HepG2 (cell line): Measurements from ENCODE around the gene HES1. TPM values are rescaled to one million over a fixed set of nuclear protein-coding genes. Genes with fewer than 3 reads are reported as not detected.
A peak's percentile ranks its signal among the peaks of the same experiment; 100 is the strongest.

ENCODE experiments used
- BCL6 ChIP-seq: IDR thresholded peaks from 2 replicates; pipeline ENCODE4 v1.6.1; 2016; ENCODE audit warnings: missing genetic modification reagents, missing compliant biosample characterization
- FOSL2 ChIP-seq: sonication (generic); formaldehyde crosslinking; IDR thresholded peaks from 2 replicates; pipeline ENCODE4 v1.4.0; 2020; ENCODE audit warnings: missing genetic modification reagents
- HOMEZ ChIP-seq: IDR thresholded peaks from 2 replicates; pipeline ENCODE4 v1.6.1; 2016; ENCODE audit warnings: low read depth
- IRF1 ChIP-seq: sonication (generic); formaldehyde crosslinking; IDR thresholded peaks from 2 replicates; pipeline ENCODE4 v1.4.0; 2020; ENCODE audit warnings: low read depth, mild to moderate bottlenecking, missing genetic modification reagents
- REST ChIP-seq, 2 experiments: IDR thresholded peaks; 2 replicates each; pipeline ENCODE4 v1.6.1; 2011 to 2012; ENCODE audit warnings: low read length in 2 of 2, borderline replicate concordance in 1 of 2, low read depth in 1 of 2, mild to moderate bottlenecking in 1 of 2, moderate library complexity in 1 of 2
- TSC22D2 ChIP-seq: sonication (generic); formaldehyde crosslinking; IDR thresholded peaks from 2 replicates; pipeline ENCODE4 v1.5.1; 2020; ENCODE audit warnings: missing genetic modification reagents, mild to moderate bottlenecking, borderline replicate concordance
- ZBTB38 ChIP-seq: sonication (generic); formaldehyde crosslinking; IDR thresholded peaks from 2 replicates; pipeline ENCODE4 v1.5.1; 2020; ENCODE audit warnings: mild to moderate bottlenecking, missing genetic modification reagents
- ZNF10 ChIP-seq: sonication (generic); formaldehyde crosslinking; IDR thresholded peaks from 2 replicates; pipeline ENCODE4 v1.4.0; 2020; ENCODE audit warnings: mild to moderate bottlenecking, low read depth, missing genetic modification reagents, borderline replicate concordance
- ZNF101 ChIP-seq: sonication (generic); formaldehyde crosslinking; IDR thresholded peaks from 2 replicates; pipeline ENCODE4 v1.4.0; 2020; ENCODE audit warnings: mild to moderate bottlenecking, low read depth, missing genetic modification reagents, borderline replicate concordance
- ZNF12 ChIP-seq: sonication (generic); formaldehyde crosslinking; IDR thresholded peaks from 2 replicates; pipeline ENCODE4 v1.5.0; 2020; ENCODE audit warnings: missing genetic modification reagents
- ZNF367 ChIP-seq: sonication (generic); formaldehyde crosslinking; IDR thresholded peaks from 2 replicates; pipeline ENCODE4 v1.4.0; 2020; ENCODE audit warnings: missing genetic modification reagents, borderline replicate concordance
- ZNF724P ChIP-seq: sonication (generic); formaldehyde crosslinking; IDR thresholded peaks from 2 replicates; pipeline ENCODE4 v1.8.0; 2022; ENCODE audit warnings: missing genetic modification reagents, borderline replicate concordance
- polyA plus RNA-seq, 8 experiments: library from polyadenylated mRNA; depleted of rRNA in 3 of 8; stranded (reverse) in 7 of 8; unstranded in 1 of 8; fragments of >200 nt; fragmentation: Illumina TruSeq in 4 of 8; extraction: Trizol in 4 of 8; gene quantifications; 2 replicates each; pipeline versions ENCODE4 v1.2.1 to v1.2.3, GENCODE V29; 2011 to 2016; ENCODE audit warnings: low read depth in 4 of 8, missing spikeins in 1 of 8, mixed read lengths in 1 of 8; ENCODE audit not compliant: insufficient read depth in 1 of 8
- total RNA-seq, 5 experiments: library from RNA; depleted of rRNA; stranded (reverse); fragments of >200 nt; fragmentation: Illumina TruSeq; extraction: Trizol; gene quantifications; 2 replicates each; pipeline ENCODE4 v1.2.3, GENCODE V29; 2016; ENCODE audit warnings: low read depth in 1 of 5
- TF ChIP-seq, protein P1 (sequence below): IDR thresholded peaks from 2 replicates; pipeline ENCODE4 v1.6.1; 2016; ENCODE audit warnings: missing compliant biosample characterization, missing genetic modification reagents, borderline replicate concordance
- TF ChIP-seq, protein P2 (sequence below): sonication (generic); formaldehyde crosslinking; IDR thresholded peaks from 2 replicates; pipeline ENCODE4 v1.8.0; 2022; ENCODE audit warnings: missing genetic modification reagents, mild to moderate bottlenecking, moderate library complexity, borderline replicate concordance
- TF ChIP-seq, protein P3 (sequence below): sonication (generic); formaldehyde crosslinking; conservative IDR thresholded peaks from 2 replicates; pipeline ENCODE4 v1.5.0; 2020; ENCODE audit warnings: missing genetic modification reagents

Gene HES1
- total and polyA plus RNA-seq, 2 of the 13 experiments (the other 11 are each of a cell fraction or from before 2014, with no cell fraction given): 15.4 to 19.8 TPM

GRCh38 chr3:194141415-194142155 lies 5.6 kb downstream of the HES1 start (continued):
- TF ChIP-seq ZNF10 (CRISPR knock-in tag) (no peak), ZNF724P (CRISPR knock-in tag) (no peak; the same call in 1 of the 2 replicates), ZNF101 (CRISPR knock-in tag) (no peak), TSC22D2 (CRISPR knock-in tag) (no peak), ZNF367 (no peak), BCL6 (CRISPR knock-in tag) (no peak; the same call in 1 of the 2 replicates), REST (IDR thresholded peaks at IDR 0.05; ENCODE audit: borderline replicate concordance in 1 of 2, low read depth in 1 of 2, low read length in 2 of 2) (peak in 1 of 2 experiments; percentile 60; a peak in 1 of 4 replicates), IRF1 (CRISPR knock-in tag) (no peak), ZNF12 (CRISPR knock-in tag) (no peak), HOMEZ (CRISPR knock-in tag) (no peak), ZBTB38 (CRISPR knock-in tag) (no peak), FOSL2 (CRISPR knock-in tag) (peak; percentile 92)
- TF ChIP-seq, protein P1, sequence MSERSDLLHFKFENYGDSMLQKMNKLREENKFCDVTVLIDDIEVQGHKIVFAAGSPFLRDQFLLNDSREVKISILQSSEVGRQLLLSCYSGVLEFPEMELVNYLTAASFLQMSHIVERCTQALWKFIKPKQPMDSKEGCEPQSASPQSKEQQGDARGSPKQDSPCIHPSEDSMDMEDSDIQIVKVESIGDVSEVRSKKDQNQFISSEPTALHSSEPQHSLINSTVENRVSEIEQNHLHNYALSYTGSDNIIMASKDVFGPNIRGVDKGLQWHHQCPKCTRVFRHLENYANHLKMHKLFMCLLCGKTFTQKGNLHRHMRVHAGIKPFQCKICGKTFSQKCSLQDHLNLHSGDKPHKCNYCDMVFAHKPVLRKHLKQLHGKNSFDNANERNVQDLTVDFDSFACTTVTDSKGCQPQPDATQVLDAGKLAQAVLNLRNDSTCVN: no peak
- TF ChIP-seq, protein P2, sequence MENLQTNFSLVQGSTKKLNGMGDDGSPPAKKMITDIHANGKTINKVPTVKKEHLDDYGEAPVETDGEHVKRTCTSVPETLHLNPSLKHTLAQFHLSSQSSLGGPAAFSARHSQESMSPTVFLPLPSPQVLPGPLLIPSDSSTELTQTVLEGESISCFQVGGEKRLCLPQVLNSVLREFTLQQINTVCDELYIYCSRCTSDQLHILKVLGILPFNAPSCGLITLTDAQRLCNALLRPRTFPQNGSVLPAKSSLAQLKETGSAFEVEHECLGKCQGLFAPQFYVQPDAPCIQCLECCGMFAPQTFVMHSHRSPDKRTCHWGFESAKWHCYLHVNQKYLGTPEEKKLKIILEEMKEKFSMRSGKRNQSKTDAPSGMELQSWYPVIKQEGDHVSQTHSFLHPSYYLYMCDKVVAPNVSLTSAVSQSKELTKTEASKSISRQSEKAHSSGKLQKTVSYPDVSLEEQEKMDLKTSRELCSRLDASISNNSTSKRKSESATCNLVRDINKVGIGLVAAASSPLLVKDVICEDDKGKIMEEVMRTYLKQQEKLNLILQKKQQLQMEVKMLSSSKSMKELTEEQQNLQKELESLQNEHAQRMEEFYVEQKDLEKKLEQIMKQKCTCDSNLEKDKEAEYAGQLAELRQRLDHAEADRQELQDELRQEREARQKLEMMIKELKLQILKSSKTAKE (CRISPR knock-in tag): no peak
- TF ChIP-seq, protein P3, sequence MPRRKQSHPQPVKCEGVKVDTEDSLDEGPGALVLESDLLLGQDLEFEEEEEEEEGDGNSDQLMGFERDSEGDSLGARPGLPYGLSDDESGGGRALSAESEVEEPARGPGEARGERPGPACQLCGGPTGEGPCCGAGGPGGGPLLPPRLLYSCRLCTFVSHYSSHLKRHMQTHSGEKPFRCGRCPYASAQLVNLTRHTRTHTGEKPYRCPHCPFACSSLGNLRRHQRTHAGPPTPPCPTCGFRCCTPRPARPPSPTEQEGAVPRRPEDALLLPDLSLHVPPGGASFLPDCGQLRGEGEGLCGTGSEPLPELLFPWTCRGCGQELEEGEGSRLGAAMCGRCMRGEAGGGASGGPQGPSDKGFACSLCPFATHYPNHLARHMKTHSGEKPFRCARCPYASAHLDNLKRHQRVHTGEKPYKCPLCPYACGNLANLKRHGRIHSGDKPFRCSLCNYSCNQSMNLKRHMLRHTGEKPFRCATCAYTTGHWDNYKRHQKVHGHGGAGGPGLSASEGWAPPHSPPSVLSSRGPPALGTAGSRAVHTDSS (CRISPR knock-in tag): no peak
